ENCODE measurements around the gene RBM28. TPM values are rescaled to one million over a fixed set of nuclear protein-coding genes. Genes with fewer than 3 reads are reported as not detected.
A peak's percentile ranks its signal among the peaks of the same experiment; 100 is the strongest.

The RBM28 gene
- total RNA-seq, 1 donor from 2014 or later, result 17.1 TPM

DNA sequence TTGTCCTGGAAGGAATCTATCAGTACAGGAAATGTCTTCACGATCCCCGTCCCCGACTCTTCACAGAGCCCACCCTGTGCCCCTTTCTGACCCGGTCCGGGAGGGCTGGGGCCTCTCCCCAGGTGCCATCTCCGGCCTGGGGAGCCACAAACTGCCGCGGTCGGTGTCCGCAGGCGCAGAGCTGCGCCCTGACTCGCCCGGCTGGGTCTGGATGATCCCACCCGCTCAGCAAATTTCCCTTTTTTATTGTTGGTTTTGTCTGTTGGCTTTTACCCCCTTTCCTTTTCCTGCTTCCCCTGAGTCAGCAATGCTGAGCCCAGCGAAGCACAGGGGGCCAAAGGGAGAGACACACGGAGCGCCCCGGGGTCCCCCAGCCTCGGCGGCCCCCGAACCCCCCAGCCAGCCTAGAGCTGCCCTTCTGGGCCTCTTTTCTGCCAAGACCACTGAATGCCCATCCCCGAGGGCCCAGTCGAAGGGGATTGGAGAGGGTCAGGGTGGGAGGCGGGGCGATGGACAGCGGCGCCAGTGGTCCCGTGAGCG lies 71.7 kb downstream of the RBM28 start:
- Histone ChIP-seq H3K36me3 (ENCODE audit: control insufficient read depth, insufficient read depth, low read length) (no peaks in the 10 kb centered on the region), H3K27me3 (ENCODE audit: control insufficient read depth, insufficient read depth, low read length) (no peaks in the 10 kb centered on the region), H3K4me3 (ENCODE audit: low read depth, low read length) (peak overlapping the region; percentile 15)
- TF ChIP-seq, protein P1, sequence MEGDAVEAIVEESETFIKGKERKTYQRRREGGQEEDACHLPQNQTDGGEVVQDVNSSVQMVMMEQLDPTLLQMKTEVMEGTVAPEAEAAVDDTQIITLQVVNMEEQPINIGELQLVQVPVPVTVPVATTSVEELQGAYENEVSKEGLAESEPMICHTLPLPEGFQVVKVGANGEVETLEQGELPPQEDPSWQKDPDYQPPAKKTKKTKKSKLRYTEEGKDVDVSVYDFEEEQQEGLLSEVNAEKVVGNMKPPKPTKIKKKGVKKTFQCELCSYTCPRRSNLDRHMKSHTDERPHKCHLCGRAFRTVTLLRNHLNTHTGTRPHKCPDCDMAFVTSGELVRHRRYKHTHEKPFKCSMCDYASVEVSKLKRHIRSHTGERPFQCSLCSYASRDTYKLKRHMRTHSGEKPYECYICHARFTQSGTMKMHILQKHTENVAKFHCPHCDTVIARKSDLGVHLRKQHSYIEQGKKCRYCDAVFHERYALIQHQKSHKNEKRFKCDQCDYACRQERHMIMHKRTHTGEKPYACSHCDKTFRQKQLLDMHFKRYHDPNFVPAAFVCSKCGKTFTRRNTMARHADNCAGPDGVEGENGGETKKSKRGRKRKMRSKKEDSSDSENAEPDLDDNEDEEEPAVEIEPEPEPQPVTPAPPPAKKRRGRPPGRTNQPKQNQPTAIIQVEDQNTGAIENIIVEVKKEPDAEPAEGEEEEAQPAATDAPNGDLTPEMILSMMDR (IDR thresholded peaks at IDR 0.05; ENCODE audit: insufficient read depth, low read length, severe bottlenecking), result no peak
- FAIRE-seq (no peak), DNase-seq (ENCODE audit: low read depth) (no peak)

GRCh38 chr7:128271471-128271941 lies 72.2 kb downstream of the RBM28 start:
- peak overlapping the region; percentile 15 for H3K4me3 ChIP-seq (ENCODE audit: low read depth, low read length)
- H3K36me3 ChIP-seq (ENCODE audit: control insufficient read depth, insufficient read depth, low read length), result no peaks in the 10 kb centered on the region
- TF ChIP-seq, protein P1 (IDR thresholded peaks at IDR 0.05; ENCODE audit: insufficient read depth, low read length, severe bottlenecking), result no peak
- no peaks in the 10 kb centered on the region for H3K27me3 ChIP-seq (ENCODE audit: control insufficient read depth, insufficient read depth, low read length)
- DNase-seq (ENCODE audit: low read depth) (no peak), FAIRE-seq (no peak)

DNA sequence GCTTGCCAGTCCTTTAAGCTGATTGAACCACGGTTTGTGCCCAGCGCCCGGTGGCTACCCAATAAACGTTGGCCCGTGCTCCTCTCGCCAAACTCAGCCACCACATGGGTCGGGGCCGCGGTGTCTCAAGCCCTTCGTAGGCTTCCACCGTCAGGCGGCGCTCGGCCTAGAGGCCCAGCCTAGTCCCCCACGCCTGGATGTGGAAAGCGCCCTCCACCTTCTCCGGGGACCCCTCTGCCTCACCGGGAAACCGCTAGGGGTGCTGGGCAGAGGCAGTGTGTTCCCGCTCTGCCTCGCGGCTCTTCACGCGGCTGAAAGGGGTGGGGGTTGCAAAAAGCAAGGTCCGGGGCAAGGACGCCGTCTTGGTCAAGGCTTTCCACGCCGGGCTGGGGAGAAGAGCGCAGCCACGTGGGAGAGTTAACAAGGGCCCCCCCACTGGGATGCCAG lies 72.9 kb downstream of the RBM28 start:
- TF ChIP-seq, protein P1 (IDR thresholded peaks at IDR 0.05; ENCODE audit: insufficient read depth, low read length, severe bottlenecking), result peak; percentile 32
- no peak overlapping the region for H3K4me3 ChIP-seq (ENCODE audit: low read depth, low read length)
- H3K27me3 ChIP-seq (ENCODE audit: control insufficient read depth, insufficient read depth, low read length), result no peaks in the 10 kb centered on the region
- FAIRE-seq, result no peak
- DNase-seq (ENCODE audit: low read depth), result no peak
- H3K36me3 ChIP-seq (ENCODE audit: control insufficient read depth, insufficient read depth, low read length), result no peaks in the 10 kb centered on the region

DNA sequence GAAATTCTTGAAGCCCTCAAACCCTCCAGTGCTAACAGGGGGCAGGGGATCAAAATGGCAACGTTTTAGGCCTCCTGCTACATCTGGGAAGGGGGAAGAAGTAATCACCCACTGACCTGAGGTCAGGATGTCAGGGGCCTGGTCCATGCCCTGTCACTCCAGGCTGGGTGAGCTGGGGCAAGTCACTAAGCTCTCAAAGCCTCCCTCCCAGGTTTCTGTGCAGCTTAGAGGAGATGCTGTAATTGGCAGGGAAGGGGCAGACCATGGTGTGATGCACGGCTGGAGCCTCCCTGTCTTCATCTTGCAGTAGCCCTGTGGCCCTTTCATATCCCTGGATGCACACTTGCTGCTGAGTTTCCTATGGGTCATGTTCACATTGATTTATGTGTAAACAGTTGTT lies 75.5 kb downstream of the RBM28 start:
- Histone ChIP-seq H3K4me3 (ENCODE audit: low read depth, low read length) (no peak overlapping the region), H3K36me3 (ENCODE audit: control insufficient read depth, insufficient read depth, low read length) (no peaks in the 10 kb centered on the region), H3K27me3 (ENCODE audit: control insufficient read depth, insufficient read depth, low read length) (no peaks in the 10 kb centered on the region)
- TF ChIP-seq, protein P1 (IDR thresholded peaks at IDR 0.05; ENCODE audit: insufficient read depth, low read length, severe bottlenecking), result no peak
- DNase-seq (ENCODE audit: low read depth) (no peak), FAIRE-seq (no peak)

GRCh38 chr7:128267595-128267924 lies 76.1 kb downstream of the RBM28 start:
- no peak overlapping the region for H3K4me3 ChIP-seq (ENCODE audit: low read depth, low read length)
- FAIRE-seq (no peak), DNase-seq (ENCODE audit: low read depth) (no peak)
- no peaks in the 10 kb centered on the region for H3K27me3 ChIP-seq (ENCODE audit: control insufficient read depth, insufficient read depth, low read length)
- TF ChIP-seq, protein P1 (IDR thresholded peaks at IDR 0.05; ENCODE audit: insufficient read depth, low read length, severe bottlenecking), result no peak
- H3K36me3 ChIP-seq (ENCODE audit: control insufficient read depth, insufficient read depth, low read length), result no peaks in the 10 kb centered on the region
